Common myeloid progenitor, CD34-positive (primary cell): ENCODE data around the gene CD34.

Experiments
- CTCF ChIA-PET: fragments of 350-600 bp; sonication (Branson Sonifier 250); formaldehyde crosslinking; loops from one replicate; lab custom pipeline; 2021; ENCODE audit warnings: antibody characterized with exemption; lab: Charles Lee
- POLR2A ChIA-PET: fragments of 350-600 bp; sonication (Branson Sonifier 250); formaldehyde crosslinking; loops from one replicate; lab custom pipeline; 2021; ENCODE audit warnings: antibody characterized with exemption; lab: Charles Lee
- DNase-seq, 3 donors: peaks; one replicate each; pipeline versions ENCODE4 v3.0.0 to v3.0.0-alpha.2; 2013
- H3K27ac ChIP-seq, 2 experiments: 1 replicate in 1 of 2; 2 replicates in 1 of 2; pipeline ENCODE4 v1.7.0; 2013; ENCODE audit warnings: inconsistent platforms in 2 of 2, low read length in 2 of 2, mild to moderate bottlenecking in 2 of 2, low read depth in 1 of 2, moderate library complexity in 1 of 2; ENCODE audit not compliant: severe bottlenecking in 2 of 2, insufficient read depth in 1 of 2, poor library complexity in 1 of 2
- H3K27me3 ChIP-seq, 5 experiments: replicated peaks in 2 of 5; 1 replicate in 3 of 5; 2 replicates in 2 of 5; pipeline versions ENCODE4 v1.6.1 to v1.7.0; 2013; ENCODE audit warnings: low read length in 4 of 5, mild to moderate bottlenecking in 2 of 5, moderate library complexity in 2 of 5, inconsistent platforms in 1 of 5; ENCODE audit not compliant: insufficient read depth in 5 of 5, control insufficient read depth in 4 of 5
- H3K36me3 ChIP-seq, 4 experiments: 1 replicate in 2 of 4; 2 replicates in 2 of 4; pipeline versions ENCODE4 v1.6.1 to v1.7.0; 2013; ENCODE audit warnings: low read length in 3 of 4, control low read depth in 1 of 4, mild to moderate bottlenecking in 1 of 4; ENCODE audit not compliant: control insufficient read depth in 4 of 4, insufficient read depth in 4 of 4
- H3K4me1 ChIP-seq, 4 experiments: 1 replicate in 3 of 4; 2 replicates in 1 of 4; pipeline versions ENCODE4 v1.6.1 to v1.7.1; 2013; ENCODE audit warnings: low read length in 3 of 4, mild to moderate bottlenecking in 3 of 4, control low read depth in 1 of 4, inconsistent platforms in 1 of 4, moderate library complexity in 1 of 4; ENCODE audit not compliant: control insufficient read depth in 4 of 4, insufficient read depth in 4 of 4; ENCODE audit errors: control extremely low read depth in 1 of 4
- H3K4me3 ChIP-seq, 7 experiments: 1 replicate in 4 of 7; 2 replicates in 3 of 7; pipeline versions ENCODE4 v1.5.1 to v1.7.0; 2013; ENCODE audit warnings: mild to moderate bottlenecking in 7 of 7, low read length in 6 of 7, moderate library complexity in 6 of 7, inconsistent platforms in 2 of 7, low read depth in 2 of 7, control low read depth in 1 of 7; ENCODE audit not compliant: insufficient read depth in 4 of 7, control insufficient read depth in 1 of 7; ENCODE audit errors: extremely low read depth in 1 of 7
- H3K9me3 ChIP-seq, 5 experiments: 1 replicate in 4 of 5; 2 replicates in 1 of 5; pipeline versions ENCODE4 v1.6.1 to v1.7.1; 2013; ENCODE audit warnings: low read length in 4 of 5, mild to moderate bottlenecking in 2 of 5, inconsistent platforms in 1 of 5, low read depth in 1 of 5, moderate library complexity in 1 of 5; ENCODE audit not compliant: control insufficient read depth in 4 of 5, insufficient read depth in 2 of 5; ENCODE audit errors: control extremely low read depth in 1 of 5
- WGBS: methylation state at CpG from one replicate; pipeline ENCODE4 v1.1.5; 2013; ENCODE audit not compliant: insufficient coverage; 5-methylcytosine and 5-hydroxymethylcytosine counted together

The CD34 gene

DNA sequence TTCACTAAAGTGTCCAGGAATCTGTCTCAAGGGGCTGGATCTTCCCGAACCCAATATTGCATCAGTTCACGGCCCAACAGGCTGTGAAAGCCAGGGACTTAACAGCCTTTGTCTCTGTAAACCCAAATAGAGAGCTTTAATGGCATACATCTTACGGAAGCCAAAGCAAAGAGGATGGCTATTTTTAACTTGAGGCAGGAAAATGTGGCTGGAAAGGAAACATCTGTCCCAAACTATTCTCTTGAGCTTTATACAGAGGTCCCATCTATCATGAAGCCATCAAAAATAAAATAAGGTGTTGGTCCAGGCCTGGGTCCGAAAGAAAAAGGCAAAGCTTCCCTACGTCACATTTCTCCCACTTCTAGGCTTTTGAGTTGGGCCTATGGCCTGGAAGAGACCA lies 7.7 kb upstream of the CD34 start:
- peak overlapping the region in 4 of 7 experiments; percentile 12 to 60 (median 29) for H3K4me3 ChIP-seq
- no peaks in the 10 kb centered on the region for H3K27me3 ChIP-seq
- peak overlapping the region; percentile 48 to 66 for H3K27ac ChIP-seq
- peaks cover 39 to 87% (median 73%) of the 10 kb centered on the region in 4 experiments for H3K4me1 ChIP-seq
- ChIA-PET POLR2A (interaction anchor here (0.6 to 1.8 kb wide), 3 partner anchors 10 to 43 kb away, joined by 3 to 4 read pairs (median 4); no protein-coding TSS in a partner anchor), CTCF (interaction anchor here (0.8 to 6.5 kb wide), 12 partner anchors 8 to 96 kb away, joined by 3 to 83 read pairs (median 5); partner anchors contain the start of gene CD34)
- H3K36me3 ChIP-seq = no peaks in the 10 kb centered on the region
- H3K9me3 ChIP-seq = no peaks in the 10 kb centered on the region
- no peak for DNase-seq
- 14% methylated on average over 4 of the region's 5 CpGs for WGBS

- Histone ChIP-seq H3K4me1 (peaks cover 37 to 87% (median 73%) of the 10 kb centered on the region in 4 experiments), H3K4me3 (peak overlapping the region in 3 of 7 experiments; percentile 12 to 60 (median 46)), H3K27ac (peak overlapping the region; percentile 48 to 66), H3K36me3 (no peaks in the 10 kb centered on the region), H3K27me3 (no peaks in the 10 kb centered on the region), H3K9me3 (no peaks in the 10 kb centered on the region)
- 19% methylated on average over 3 of the region's 5 CpGs for WGBS
- POLR2A ChIA-PET = interaction anchor here (1.0 to 1.8 kb wide), 2 partner anchors 9 to 21 kb away, joined by 4 read pairs; no protein-coding TSS in a partner anchor
- DNase-seq = peak in 1 of 3 donors; percentile 49
- CTCF ChIA-PET = interaction anchor here (0.8 to 6.5 kb wide), 15 partner anchors 8 to 89 kb away, joined by 3 to 83 read pairs (median 4); partner anchors contain the start of gene CD34
Measured at GRCh38 chr1:207918011-207918410, 7.1 kb upstream of the CD34 start.

DNA sequence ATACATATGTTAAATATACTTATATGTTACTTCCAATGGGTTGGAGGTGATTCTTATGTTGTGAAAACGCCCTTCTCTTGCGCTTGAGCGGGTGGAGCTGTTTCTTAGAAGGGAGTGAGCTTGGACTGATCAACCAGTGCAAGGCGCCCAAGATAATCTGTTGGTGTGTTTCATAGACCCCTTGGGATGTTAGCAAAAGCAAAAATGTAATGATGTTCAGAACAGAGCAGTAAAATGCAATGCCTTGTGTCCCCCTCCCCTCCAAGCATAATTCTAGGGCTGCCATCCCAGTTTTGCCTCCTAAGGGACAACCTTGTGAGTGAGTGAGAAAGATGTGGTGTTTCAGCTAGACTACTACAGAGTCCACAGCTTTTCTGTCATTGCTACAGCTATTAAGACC lies 6.2 kb upstream of the CD34 start:
- Histone ChIP-seq H3K4me3 (peak overlapping the region in 1 of 7 experiments; percentile 24), H3K27me3 (no peaks in the 10 kb centered on the region), H3K4me1 (peaks cover 38 to 87% (median 73%) of the 10 kb centered on the region in 4 experiments), H3K27ac (no peak overlapping the region), H3K9me3 (no peaks in the 10 kb centered on the region), H3K36me3 (no peaks in the 10 kb centered on the region)
- 96% methylated on average over 4 of the region's 4 CpGs for WGBS
- ChIA-PET POLR2A (interaction anchor here (1.8 kb wide), 1 partner anchor 8 kb away, joined by 4 read pairs; no protein-coding TSS in a partner anchor), CTCF (interaction anchor here (1.1 to 3.1 kb wide), 7 partner anchors 11 to 52 kb away, joined by 4 to 23 read pairs (median 5); no protein-coding TSS in a partner anchor)
- DNase-seq = no peak

DNA sequence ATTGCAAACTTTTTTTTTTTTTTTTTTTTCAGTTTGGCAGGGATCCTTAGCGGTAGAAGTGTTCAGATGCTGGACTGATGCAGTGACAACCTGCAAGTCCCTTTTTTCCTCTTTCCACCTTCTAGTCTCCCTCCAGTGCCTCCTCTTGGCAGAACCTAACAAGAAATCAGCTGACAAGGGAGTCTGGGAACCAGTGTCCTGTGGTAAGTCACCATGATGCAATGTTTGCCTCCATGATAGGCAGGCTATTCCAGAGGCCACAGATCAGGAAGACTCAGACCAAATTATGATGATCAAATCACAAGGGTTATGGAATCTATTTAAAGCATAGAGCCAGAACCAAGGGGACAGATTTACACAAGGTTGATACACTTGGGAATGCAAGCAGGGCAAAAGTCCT lies 3.0 kb upstream of the CD34 start:
- Histone ChIP-seq H3K36me3 (peaks cover 0 to 3% (median 0%) of the 10 kb centered on the region in 4 experiments), H3K4me1 (peaks cover 31 to 76% (median 64%) of the 10 kb centered on the region in 4 experiments), H3K27me3 (no peaks in the 10 kb centered on the region), H3K4me3 (no peak overlapping the region), H3K9me3 (no peaks in the 10 kb centered on the region), H3K27ac (no peak overlapping the region)
- DNase-seq = no peak
- CTCF ChIA-PET = interaction anchor here (1.2 to 25.3 kb wide), 6 partner anchors 7 to 47 kb away, joined by 4 to 494 read pairs (median 77); no protein-coding TSS in a partner anchor
- POLR2A ChIA-PET = interaction anchor here (0.8 kb wide), 1 partner anchor 9 kb away, joined by 3 read pairs; no protein-coding TSS in a partner anchor
- no CpG with 5 or more reads among the region's 1 CpG for WGBS

GRCh38 chr1:207911856-207912760 lies 1.2 kb upstream of the CD34 start:
- ChIA-PET POLR2A (interaction anchor here (1.0 to 1.3 kb wide), 2 partner anchors 11 to 41 kb away, joined by 3 to 4 read pairs; no protein-coding TSS in a partner anchor), CTCF (interaction anchor here (1.1 to 25.3 kb wide), 12 partner anchors 8 to 58 kb away, joined by 3 to 494 read pairs (median 4); no protein-coding TSS in a partner anchor)
- 24% methylated on average over 3 of the region's 8 CpGs for WGBS
- Histone ChIP-seq H3K27me3 (no peaks in the 10 kb centered on the region), H3K4me3 (peak overlapping the region in 6 of 7 experiments; percentile 76 to 90 (median 85)), H3K27ac (peak overlapping the region; percentile 43 to 85), H3K4me1 (peaks cover 36 to 76% (median 65%) of the 10 kb centered on the region in 4 experiments), H3K36me3 (peaks cover 0 to 11% (median 2%) of the 10 kb centered on the region in 4 experiments), H3K9me3 (no peaks in the 10 kb centered on the region)
- DNase-seq = peak in 2 of 3 donors; percentile 51 to 61

GRCh38 chr1:207909687-207910086 lies 1.2 kb downstream of the CD34 start:
- Histone ChIP-seq H3K27ac (peak overlapping the region; percentile 78 to 85), H3K4me1 (peaks cover 45 to 95% (median 79%) of the 10 kb centered on the region in 4 experiments), H3K27me3 (no peaks in the 10 kb centered on the region), H3K4me3 (peak overlapping the region; percentile 45 to 90 (median 81)), H3K9me3 (no peaks in the 10 kb centered on the region), H3K36me3 (peaks cover 0 to 21% (median 6%) of the 10 kb centered on the region in 4 experiments)
- ChIA-PET CTCF (interaction anchor here (0.8 to 25.3 kb wide), 12 partner anchors 11 to 79 kb away, joined by 3 to 494 read pairs (median 14); no protein-coding TSS in a partner anchor), POLR2A (interaction anchor here (1.5 kb wide), 1 partner anchor 8 kb away, joined by 4 read pairs; no protein-coding TSS in a partner anchor)
- 0% methylated on average over 1 of the region's 4 CpGs for WGBS
- no peak for DNase-seq
